Transverse colon (tissue), 4 donors: ENCODE data around the gene OSCP1. TPM values are rescaled to one million over a fixed set of nuclear protein-coding genes. Genes with fewer than 3 reads are reported as not detected.

Source experiments
- DNase-seq: peaks from one replicate; pipeline ENCODE4 v3.0.0-alpha.2; 2019
- H3K27ac ChIP-seq, 4 donors: fragments of 200-600 bp; sonication (generic); 2 replicates each; pipeline ENCODE4 v1.5.1; 2016 to 2018; ENCODE audit warnings: inconsistent platforms in 4 of 4
- H3K27me3 ChIP-seq: fragments of 200-600 bp; sonication (generic); 2 replicates; pipeline ENCODE4 v1.5.1; 2017; ENCODE audit warnings: inconsistent platforms
- H3K36me3 ChIP-seq, 4 donors: fragments of 200-600 bp; sonication (generic); 2 replicates each; pipeline ENCODE4 v1.5.1; 2017 to 2019; ENCODE audit warnings: inconsistent platforms in 4 of 4
- H3K4me1 ChIP-seq, 4 donors: fragments of 200-600 bp; sonication (generic); 2 replicates each; pipeline ENCODE4 v1.5.1; 2017 to 2020; ENCODE audit warnings: inconsistent platforms in 4 of 4
- H3K4me3 ChIP-seq, 4 donors: fragments of 200-600 bp; sonication (generic); 1 replicate in 1 of 4; 2 replicates in 3 of 4; pipeline versions ENCODE4 v1.5.1 to v1.6.1; 2017 to 2019; ENCODE audit warnings: inconsistent platforms in 4 of 4
- H3K9me3 ChIP-seq, 2 donors: fragments of 200-600 bp; sonication (generic); 2 replicates each; pipeline ENCODE4 v1.5.1; 2017 to 2019; ENCODE audit warnings: inconsistent platforms in 2 of 2
- EP300 ChIP-seq: sonication (generic); formaldehyde crosslinking; IDR thresholded peaks from one replicate; pipeline ENCODE4 v1.6.1; 2017; ENCODE audit warnings: antibody characterized with exemption, low read depth
- POLR2A ChIP-seq: fragments of 450-650 bp; IDR thresholded peaks from one replicate; pipeline ENCODE4 v1.6.1; 2016; ENCODE audit warnings: antibody characterized with exemption, mild to moderate bottlenecking, moderate library complexity
- POLR2AphosphoS5 ChIP-seq, 3 donors: sonication (generic); formaldehyde crosslinking; IDR thresholded peaks; one replicate each; pipeline ENCODE4 v1.6.1; 2016; ENCODE audit warnings: antibody characterized with exemption in 3 of 3
- WGBS, 2 donors: methylation state at CpG; one replicate each; pipeline ENCODE4 v1.1.5; 2018; ENCODE audit warnings: low coverage in 1 of 2; 5-methylcytosine and 5-hydroxymethylcytosine counted together
- in situ Hi-C, 4 donors: fragments of 200-750 bp; cut with MboI; loops; one replicate each; pipeline versions ENCODE4 v1.15.0 to v1.15.1; 2017; ENCODE audit warnings: low sequenced_read_pairs in 3 of 4, low pct_ligation_motif_present in 1 of 4, low pct_unique_long_range_greater_than_20kb in 1 of 4
- intact Hi-C: fragments of 100-400 bp; cut with DNase I; formaldehyde crosslinking; loops from one replicate; pipeline ENCODE4 v1.15.1; 2023; ENCODE audit warnings: low total_unique reads
- total RNA-seq, 4 donors: library from RNA; depleted of rRNA; stranded (reverse); fragments of >200 nt; gene quantifications; one replicate each; pipeline ENCODE4 v1.1.0, GENCODE V29; 2016
- TF ChIP-seq, protein P1 (sequence below), 5 experiments: fragments of 200-600 bp in 3 of 5; fragments of 450-650 bp in 2 of 5; sonication (generic) in 3 of 5; IDR thresholded peaks; 1 replicate in 2 of 5; 2 replicates in 3 of 5; pipeline ENCODE4 v1.5.1; 2016 to 2017; ENCODE audit warnings: antibody characterized with exemption in 5 of 5, inconsistent platforms in 3 of 5, mild to moderate bottlenecking in 2 of 5, moderate library complexity in 1 of 5

OSCP1 gene
- total RNA-seq, 4 donors from 2014 or later, result 1.2 to 4.8 (median 3.7) TPM; not detected in 1

- Histone ChIP-seq H3K4me3 (no peak overlapping the region), H3K4me1 (peaks cover 0 to 17% (median 11%) of the 10 kb centered on the region in 4 donors), H3K36me3 (peaks cover 0 to 5% (median 0%) of the 10 kb centered on the region in 4 donors), H3K27ac (peak overlapping the region; percentile 91 to 96 (median 95)), H3K9me3 (no peaks in the 10 kb centered on the region), H3K27me3 (no peaks in the 10 kb centered on the region)
- TF ChIP-seq, protein P1, sequence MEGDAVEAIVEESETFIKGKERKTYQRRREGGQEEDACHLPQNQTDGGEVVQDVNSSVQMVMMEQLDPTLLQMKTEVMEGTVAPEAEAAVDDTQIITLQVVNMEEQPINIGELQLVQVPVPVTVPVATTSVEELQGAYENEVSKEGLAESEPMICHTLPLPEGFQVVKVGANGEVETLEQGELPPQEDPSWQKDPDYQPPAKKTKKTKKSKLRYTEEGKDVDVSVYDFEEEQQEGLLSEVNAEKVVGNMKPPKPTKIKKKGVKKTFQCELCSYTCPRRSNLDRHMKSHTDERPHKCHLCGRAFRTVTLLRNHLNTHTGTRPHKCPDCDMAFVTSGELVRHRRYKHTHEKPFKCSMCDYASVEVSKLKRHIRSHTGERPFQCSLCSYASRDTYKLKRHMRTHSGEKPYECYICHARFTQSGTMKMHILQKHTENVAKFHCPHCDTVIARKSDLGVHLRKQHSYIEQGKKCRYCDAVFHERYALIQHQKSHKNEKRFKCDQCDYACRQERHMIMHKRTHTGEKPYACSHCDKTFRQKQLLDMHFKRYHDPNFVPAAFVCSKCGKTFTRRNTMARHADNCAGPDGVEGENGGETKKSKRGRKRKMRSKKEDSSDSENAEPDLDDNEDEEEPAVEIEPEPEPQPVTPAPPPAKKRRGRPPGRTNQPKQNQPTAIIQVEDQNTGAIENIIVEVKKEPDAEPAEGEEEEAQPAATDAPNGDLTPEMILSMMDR (IDR thresholded peaks at IDR 0.05), result no peak
- TF ChIP-seq EP300, result no peak
- no peak for TF ChIP-seq POLR2AphosphoS5 (IDR thresholded peaks at IDR 0.05)
- no peak for TF ChIP-seq POLR2A
- intact Hi-C loops (no loop called here), in situ Hi-C loops (no loop called here)
- 86 to 100% methylated on average over 1 to 7 of the region's 7 CpGs for WGBS, 2 donors
- no peak for DNase-seq
Measured at GRCh38 chr1:36398370-36398977, 51.8 kb downstream of the OSCP1 start.

- peak within 1 kb of the TSS; percentile 55 to 89 (median 79) for H3K4me3 ChIP-seq
- 0% methylated on average over 2 to 48 of the region's 60 CpGs for WGBS, 2 donors
- no peaks in the 10 kb centered on the region for H3K27me3 ChIP-seq
- H3K9me3 ChIP-seq, result no peaks in the 10 kb centered on the region
- H3K36me3 ChIP-seq, result peaks cover 0 to 12% (median 2%) of the 10 kb centered on the region in 4 donors
- peaks cover 0 to 17% (median 11%) of the 10 kb centered on the region in 4 donors for H3K4me1 ChIP-seq
- peak within 1 kb of the TSS; percentile 91 to 96 (median 95) for H3K27ac ChIP-seq
- intact Hi-C loops, result no loop called here
- DNase-seq, result peak; percentile 96
- no peak for TF ChIP-seq EP300
- TF ChIP-seq POLR2AphosphoS5 (IDR thresholded peaks at IDR 0.05), result peak; percentile 98 to 99 (median 98)
- peak; percentile 92 for TF ChIP-seq POLR2A
- in situ Hi-C loops, result no loop called here
Measured at GRCh38 chr1:36397378-36398230, 52.6 kb downstream of the OSCP1 start, which contains the start of gene LSM10. Gene LSM10, minus strand, starts transcription at chr1:36397908. Its CDS starts 3,779 bp downstream, at chr1:36394129.

GRCh38 chr1:36397083-36397377 is 53.2 kb downstream of the OSCP1 start:
- H3K9me3 ChIP-seq, result no peaks in the 10 kb centered on the region
- peak overlapping the region; percentile 55 to 89 (median 79) for H3K4me3 ChIP-seq
- no peaks in the 10 kb centered on the region for H3K27me3 ChIP-seq
- H3K4me1 ChIP-seq, result peaks cover 0 to 17% (median 11%) of the 10 kb centered on the region in 4 donors
- no peak for DNase-seq
- 0 to 9% methylated on average over 3 to 5 of the region's 5 CpGs for WGBS, 2 donors
- peaks cover 0 to 12% (median 5%) of the 10 kb centered on the region in 4 donors for H3K36me3 ChIP-seq
- in situ Hi-C loops (no loop called here), intact Hi-C loops (no loop called here)
- TF ChIP-seq, protein P1 (IDR thresholded peaks at IDR 0.05), result no peak
- TF ChIP-seq EP300 (no peak), POLR2A (no peak), POLR2AphosphoS5 (IDR thresholded peaks at IDR 0.05) (no peak)
- peak overlapping the region; percentile 91 to 96 (median 95) for H3K27ac ChIP-seq

DNA sequence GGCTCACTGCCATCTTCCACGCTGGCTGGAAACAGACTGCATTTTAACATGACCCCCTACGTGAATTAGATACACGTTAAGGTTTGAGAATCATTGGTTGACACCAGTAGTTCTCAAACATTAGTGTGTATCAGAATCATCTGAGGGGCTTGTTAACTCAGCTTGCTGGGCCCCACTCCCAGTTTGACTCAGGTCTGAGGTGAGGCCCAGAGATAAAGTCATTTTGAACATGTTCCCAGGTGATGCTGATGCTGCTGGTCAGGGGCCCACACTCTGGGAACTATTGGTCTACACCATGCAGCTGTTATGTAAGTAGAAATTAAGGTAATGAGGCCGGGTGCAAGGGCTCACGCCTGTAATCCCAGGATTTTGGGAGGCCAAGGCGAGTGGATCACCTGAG is 53.9 kb downstream of the OSCP1 start:
- Histone ChIP-seq H3K4me3 (peak overlapping the region in 1 of 4 donors; percentile 78), H3K4me1 (peaks cover 0 to 17% (median 11%) of the 10 kb centered on the region in 4 donors), H3K9me3 (no peaks in the 10 kb centered on the region), H3K27ac (peak overlapping the region; percentile 91 to 96 (median 95)), H3K27me3 (no peaks in the 10 kb centered on the region), H3K36me3 (peaks cover 0 to 15% (median 6%) of the 10 kb centered on the region in 4 donors)
- TF ChIP-seq POLR2AphosphoS5 (IDR thresholded peaks at IDR 0.05) (no peak), POLR2A (no peak), EP300 (no peak)
- TF ChIP-seq, protein P1 (IDR thresholded peaks at IDR 0.05), result no peak
- 85% methylated on average over 6 of the region's 6 CpGs; no CpG with 5 or more reads in 1 of the 2 donors for WGBS, 2 donors
- in situ Hi-C loops (no loop called here), intact Hi-C loops (no loop called here)
- DNase-seq, result no peak
